Retinal pigment epithelial cell (primary cell): ENCODE measurements around the gene PDZD8.

Experiments
- DNase-seq: peaks from one replicate; pipeline ENCODE4 v3.0.0-alpha.2; 2010; ENCODE audit warnings: low read depth
- H3K4me3 ChIP-seq: 2 replicates; pipeline ENCODE4 v1.5.1; 2011; ENCODE audit warnings: mild to moderate bottlenecking, low read length, control low read depth, moderate library complexity
- CTCF ChIP-seq: conservative IDR thresholded peaks from 2 replicates; pipeline ENCODE4 v1.5.1; 2011; ENCODE audit warnings: low read depth, low read length, control low read depth, inconsistent platforms

PDZD8 gene

GRCh38 chr10:117348236-117348635 lies 27.0 kb downstream of the PDZD8 start:
- DNase-seq: no peak
- H3K4me3 ChIP-seq: no peak overlapping the region
- TF ChIP-seq CTCF: no peak

- no peak overlapping the region for H3K4me3 ChIP-seq
- no peak for TF ChIP-seq CTCF
- DNase-seq: no peak
Measured at GRCh38 chr10:117346574-117346973, 28.7 kb downstream of the PDZD8 start.

GRCh38 chr10:117345143-117345542 lies 30.1 kb downstream of the PDZD8 start:
- no peak overlapping the region for H3K4me3 ChIP-seq
- DNase-seq: no peak
- no peak for TF ChIP-seq CTCF

- H3K4me3 ChIP-seq: no peak overlapping the region
- peak; percentile 60 for DNase-seq
- TF ChIP-seq CTCF: no peak
Measured at GRCh38 chr10:117342641-117343040, 32.6 kb downstream of the PDZD8 start.

GRCh38 chr10:117341061-117341460 lies 34.2 kb downstream of the PDZD8 start:
- no peak overlapping the region for H3K4me3 ChIP-seq
- no peak for TF ChIP-seq CTCF
- DNase-seq: no peak

GRCh38 chr10:117339979-117340378 lies 35.3 kb downstream of the PDZD8 start:
- H3K4me3 ChIP-seq: no peak overlapping the region
- no peak for DNase-seq
- TF ChIP-seq CTCF: no peak

GRCh38 chr10:117339578-117339977 lies 35.7 kb downstream of the PDZD8 start:
- no peak for TF ChIP-seq CTCF
- H3K4me3 ChIP-seq: no peak overlapping the region
- no peak for DNase-seq
